Adrenal gland (tissue), 5 donors: Measurements from ENCODE around the gene ATP13A5.

Experiments used
- POLR2A ChIP-seq, 2 donors: fragments of 450-650 bp; IDR thresholded peaks; one replicate each; pipeline ENCODE4 v1.6.1; 2017; ENCODE audit warnings: antibody characterized with exemption in 2 of 2, mild to moderate bottlenecking in 2 of 2, moderate library complexity in 1 of 2
- TF ChIP-seq, protein P1 (sequence below), 6 experiments: fragments of 450-650 bp in 4 of 6; fragments of 200-600 bp in 2 of 6; sonication (generic) in 1 of 6; IDR thresholded peaks; 1 replicate in 5 of 6; 2 replicates in 1 of 6; pipeline versions ENCODE4 v1.5.1 to v1.8.0; 2016 to 2021; ENCODE audit warnings: antibody characterized with exemption in 6 of 6, mild to moderate bottlenecking in 2 of 6, moderate library complexity in 1 of 6
- donor health status: DM: no; HTN: no; CAD: no.

- TF ChIP-seq, protein P1, sequence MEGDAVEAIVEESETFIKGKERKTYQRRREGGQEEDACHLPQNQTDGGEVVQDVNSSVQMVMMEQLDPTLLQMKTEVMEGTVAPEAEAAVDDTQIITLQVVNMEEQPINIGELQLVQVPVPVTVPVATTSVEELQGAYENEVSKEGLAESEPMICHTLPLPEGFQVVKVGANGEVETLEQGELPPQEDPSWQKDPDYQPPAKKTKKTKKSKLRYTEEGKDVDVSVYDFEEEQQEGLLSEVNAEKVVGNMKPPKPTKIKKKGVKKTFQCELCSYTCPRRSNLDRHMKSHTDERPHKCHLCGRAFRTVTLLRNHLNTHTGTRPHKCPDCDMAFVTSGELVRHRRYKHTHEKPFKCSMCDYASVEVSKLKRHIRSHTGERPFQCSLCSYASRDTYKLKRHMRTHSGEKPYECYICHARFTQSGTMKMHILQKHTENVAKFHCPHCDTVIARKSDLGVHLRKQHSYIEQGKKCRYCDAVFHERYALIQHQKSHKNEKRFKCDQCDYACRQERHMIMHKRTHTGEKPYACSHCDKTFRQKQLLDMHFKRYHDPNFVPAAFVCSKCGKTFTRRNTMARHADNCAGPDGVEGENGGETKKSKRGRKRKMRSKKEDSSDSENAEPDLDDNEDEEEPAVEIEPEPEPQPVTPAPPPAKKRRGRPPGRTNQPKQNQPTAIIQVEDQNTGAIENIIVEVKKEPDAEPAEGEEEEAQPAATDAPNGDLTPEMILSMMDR (IDR thresholded peaks at IDR 0.05), result no peak
- no peak for TF ChIP-seq POLR2A (IDR thresholded peaks at IDR 0.05)
Measured at GRCh38 chr3:193229851-193230420, 148.6 kb downstream of the ATP13A5 start.
